GM12872 (cell line): ENCODE results near the gene ADCY9.

Source experiments
- CTCF ChIP-seq: IDR thresholded peaks from 3 replicates; pipeline ENCODE4 v1.5.1; 2011; ENCODE audit warnings: low read depth, mild to moderate bottlenecking, low read length, moderate library complexity; ENCODE audit not compliant: insufficient read depth

The ADCY9 gene

GRCh38 chr16:3971261-3971660 lies 145.0 kb downstream of the ADCY9 start:
- no peak for TF ChIP-seq CTCF

GRCh38 chr16:3968551-3968950 lies 147.7 kb downstream of the ADCY9 start:
- TF ChIP-seq CTCF = no peak

- no peak for TF ChIP-seq CTCF
Measured at GRCh38 chr16:3966681-3967080, 149.6 kb downstream of the ADCY9 start.

- no peak for TF ChIP-seq CTCF
Measured at GRCh38 chr16:3965781-3966582, 150.3 kb downstream of the ADCY9 start.

- TF ChIP-seq CTCF = no peak
Measured at GRCh38 chr16:3965306-3965705, 150.9 kb downstream of the ADCY9 start.

GRCh38 chr16:3964686-3965290 lies 151.5 kb downstream of the ADCY9 start:
- TF ChIP-seq CTCF = no peak

- no peak for TF ChIP-seq CTCF
Measured at GRCh38 chr16:3963886-3964685, 152.2 kb downstream of the ADCY9 start.
